ENCODE measurements around the gene PFN3. TPM values are rescaled to one million over a fixed set of nuclear protein-coding genes. Genes with fewer than 3 reads are reported as not detected.

PFN3 gene
- total RNA-seq, 2 experiments from 2014 or later: not detected

DNA sequence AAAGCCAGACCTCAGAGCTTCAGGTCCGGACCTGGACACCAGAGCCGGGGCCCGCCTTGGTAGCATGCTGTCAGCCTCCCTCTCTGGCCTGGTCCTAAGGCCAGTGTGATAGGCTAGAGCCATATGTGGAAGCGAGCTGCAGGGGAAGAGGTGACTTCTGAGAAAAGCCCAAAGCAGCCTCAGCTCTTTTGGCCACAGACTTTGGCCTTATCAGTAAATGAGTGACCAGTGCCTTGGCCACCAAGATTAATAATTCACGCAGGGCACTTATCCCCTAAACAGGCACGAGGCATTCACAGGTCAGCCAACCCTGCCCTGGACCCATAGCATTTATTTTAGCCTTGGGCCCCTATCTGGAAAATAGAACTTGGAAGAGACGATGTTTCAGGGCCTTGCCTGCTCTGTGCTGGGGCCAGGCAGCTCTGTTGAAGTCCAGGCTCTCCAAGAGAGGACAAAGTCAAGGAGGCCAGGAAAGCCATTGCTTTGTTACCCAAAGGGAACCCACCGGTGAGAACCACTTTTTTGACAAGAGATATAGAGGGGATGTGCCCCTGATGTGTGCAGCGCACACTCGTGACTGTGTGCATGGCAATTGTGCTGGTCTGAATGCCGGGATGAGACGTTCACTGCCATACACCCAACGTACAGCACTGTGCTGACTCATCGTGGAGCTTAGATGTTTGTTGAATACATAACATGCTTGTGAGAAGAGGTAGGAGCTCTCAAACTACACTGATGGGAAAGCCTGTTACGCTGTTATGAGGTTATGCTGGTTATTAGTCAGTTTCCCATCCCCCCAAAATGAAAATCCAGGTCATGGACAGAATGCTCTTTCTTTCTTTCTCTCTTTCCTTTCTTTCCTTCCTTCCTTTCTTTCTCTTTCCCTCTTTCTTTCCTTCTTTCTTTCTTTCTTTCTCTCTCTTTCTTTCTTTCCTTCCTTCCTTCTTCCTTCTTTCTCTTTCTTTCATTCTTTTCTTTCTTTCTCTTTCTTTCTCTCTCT is 21.3 kb downstream of the PFN3 start:
- H4K20me1 ChIP-seq (ENCODE audit: insufficient read depth, low read length): no peaks in the 10 kb centered on the region
- CTCF ChIA-PET (ENCODE audit: unreplicated experiment): interaction anchor here (1.0 kb wide), 2 partner anchors 9 to 82 kb away, joined by 3 to 4 read pairs; no protein-coding TSS in a partner anchor
- no TSS peak for BruUV-seq (replicated peaks)
- no peaks in the 10 kb centered on the region for H3K9me3 ChIP-seq (ENCODE audit: low read length)
- no peak overlapping the region for H3K27ac ChIP-seq (ENCODE audit: low read depth, low read length, poor library complexity, severe bottlenecking)
- H3K36me3 ChIP-seq (ENCODE audit: insufficient read depth, low read length): no peaks in the 10 kb centered on the region
- H3K79me2 ChIP-seq (ENCODE audit: insufficient read depth, low read depth, low read length): no peaks in the 10 kb centered on the region
- no peak for DNase-seq (ENCODE audit: low spot score)
- intact Hi-C loops (cut with micrococcal nuclease; ENCODE audit: unreplicated experiment): no loop called here
- no peak for TF ChIP-seq EZH2phosphoT487 (IDR thresholded peaks at IDR 0.05; ENCODE audit: borderline replicate concordance, low read depth, low read length)
- TF ChIP-seq, protein P1, sequence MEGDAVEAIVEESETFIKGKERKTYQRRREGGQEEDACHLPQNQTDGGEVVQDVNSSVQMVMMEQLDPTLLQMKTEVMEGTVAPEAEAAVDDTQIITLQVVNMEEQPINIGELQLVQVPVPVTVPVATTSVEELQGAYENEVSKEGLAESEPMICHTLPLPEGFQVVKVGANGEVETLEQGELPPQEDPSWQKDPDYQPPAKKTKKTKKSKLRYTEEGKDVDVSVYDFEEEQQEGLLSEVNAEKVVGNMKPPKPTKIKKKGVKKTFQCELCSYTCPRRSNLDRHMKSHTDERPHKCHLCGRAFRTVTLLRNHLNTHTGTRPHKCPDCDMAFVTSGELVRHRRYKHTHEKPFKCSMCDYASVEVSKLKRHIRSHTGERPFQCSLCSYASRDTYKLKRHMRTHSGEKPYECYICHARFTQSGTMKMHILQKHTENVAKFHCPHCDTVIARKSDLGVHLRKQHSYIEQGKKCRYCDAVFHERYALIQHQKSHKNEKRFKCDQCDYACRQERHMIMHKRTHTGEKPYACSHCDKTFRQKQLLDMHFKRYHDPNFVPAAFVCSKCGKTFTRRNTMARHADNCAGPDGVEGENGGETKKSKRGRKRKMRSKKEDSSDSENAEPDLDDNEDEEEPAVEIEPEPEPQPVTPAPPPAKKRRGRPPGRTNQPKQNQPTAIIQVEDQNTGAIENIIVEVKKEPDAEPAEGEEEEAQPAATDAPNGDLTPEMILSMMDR (conservative IDR thresholded peaks at IDR 0.05; ENCODE audit: low read length): no peak
- no peak overlapping the region for H2AFZ ChIP-seq (ENCODE audit: low read length)
- H3K9me2 ChIP-seq (ENCODE audit: insufficient read depth, low read length): no peaks in the 10 kb centered on the region
- POLR2A ChIA-PET: interaction anchor here (0.5 to 1.0 kb wide), 6 partner anchors 10 to 66 kb away, joined by 3 to 6 read pairs (median 4); partner anchors contain the start of gene RGS14
- no peak overlapping the region for H3K4me2 ChIP-seq (ENCODE audit: low read length)
- H3K4me3 ChIP-seq (ENCODE audit: low read depth, low read length, poor library complexity, severe bottlenecking): no peak overlapping the region
- H3K4me1 ChIP-seq (ENCODE audit: insufficient read depth, low read length, poor library complexity, severe bottlenecking): peaks cover 5% of the 10 kb centered on the region

DNA sequence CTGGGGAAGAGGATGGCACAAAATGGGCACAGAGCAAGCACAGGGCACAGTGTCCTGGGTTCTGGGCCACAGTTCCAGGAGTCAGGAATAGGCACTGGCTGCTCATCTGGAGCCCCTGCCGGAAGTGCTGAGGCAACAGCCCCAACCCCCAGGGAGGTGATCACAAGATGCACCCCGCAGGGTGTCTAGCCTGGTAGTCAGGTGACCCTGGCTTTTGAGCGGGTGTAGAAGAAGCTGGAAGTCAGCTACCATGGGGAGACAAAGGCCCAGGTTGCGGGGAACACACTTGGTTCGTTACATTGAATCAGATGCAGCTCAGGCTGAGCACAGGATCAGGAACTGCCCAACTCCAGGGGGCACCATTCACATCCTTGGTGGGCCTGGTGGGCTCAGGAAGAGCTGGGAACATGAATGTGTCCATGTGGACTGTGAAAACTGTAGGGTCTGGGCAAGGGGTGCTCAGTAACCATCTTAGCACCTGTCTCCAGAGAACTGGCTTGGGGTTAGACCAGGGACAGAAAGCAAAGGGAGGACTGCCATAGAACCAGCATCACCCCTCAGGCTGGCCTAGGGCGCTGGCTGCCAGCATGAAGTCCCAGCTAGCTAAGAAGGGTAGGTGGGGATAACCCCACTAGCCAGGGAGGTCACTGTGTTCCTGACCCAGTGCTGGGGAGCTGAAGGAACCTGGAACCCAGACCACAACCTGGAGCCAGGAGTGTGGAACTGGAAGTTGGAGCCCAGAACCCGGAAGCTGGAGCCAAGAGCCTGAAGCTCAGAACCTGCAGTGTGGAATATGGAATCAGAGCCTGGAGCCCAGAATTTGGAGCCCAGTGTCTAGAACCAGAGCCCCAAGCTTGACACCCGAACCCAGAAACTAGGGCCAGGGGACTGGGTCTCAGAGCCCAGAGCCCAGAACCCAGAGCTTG is 22.3 kb downstream of the PFN3 start:
- CTCF ChIA-PET (ENCODE audit: unreplicated experiment): interaction anchor here (1.0 kb wide), 2 partner anchors 10 to 81 kb away, joined by 3 to 4 read pairs; no protein-coding TSS in a partner anchor
- DNase-seq (ENCODE audit: low spot score): no peak
- H3K9me3 ChIP-seq (ENCODE audit: low read length): no peaks in the 10 kb centered on the region
- intact Hi-C loops (cut with micrococcal nuclease; ENCODE audit: unreplicated experiment): no loop called here
- peaks cover 5% of the 10 kb centered on the region for H3K4me1 ChIP-seq (ENCODE audit: insufficient read depth, low read length, poor library complexity, severe bottlenecking)
- H3K79me2 ChIP-seq (ENCODE audit: insufficient read depth, low read depth, low read length): no peaks in the 10 kb centered on the region
- H3K9me2 ChIP-seq (ENCODE audit: insufficient read depth, low read length): no peaks in the 10 kb centered on the region
- no peak overlapping the region for H2AFZ ChIP-seq (ENCODE audit: low read length)
- no peak overlapping the region for H3K4me3 ChIP-seq (ENCODE audit: low read depth, low read length, poor library complexity, severe bottlenecking)
- H3K36me3 ChIP-seq (ENCODE audit: insufficient read depth, low read length): no peaks in the 10 kb centered on the region
- H3K27ac ChIP-seq (ENCODE audit: low read depth, low read length, poor library complexity, severe bottlenecking): no peak overlapping the region
- no peak overlapping the region for H3K4me2 ChIP-seq (ENCODE audit: low read length)
- no peak for TF ChIP-seq EZH2phosphoT487 (IDR thresholded peaks at IDR 0.05; ENCODE audit: borderline replicate concordance, low read depth, low read length)
- TF ChIP-seq, protein P1 (conservative IDR thresholded peaks at IDR 0.05; ENCODE audit: low read length): 0 out of 2 replicates have a peak, but pooled peaks have one; percentile 27
- POLR2A ChIA-PET: interaction anchor here (0.5 to 1.0 kb wide), 3 partner anchors 20 to 67 kb away, joined by 3 to 6 read pairs (median 3); partner anchors contain the start of gene RGS14
- no peaks in the 10 kb centered on the region for H4K20me1 ChIP-seq (ENCODE audit: insufficient read depth, low read length)
- BruUV-seq (replicated peaks): no TSS peak
